Keratinocyte (primary cell): ENCODE results near the gene CUX1. TPM values are rescaled to one million over a fixed set of nuclear protein-coding genes. Genes with fewer than 3 reads are reported as not detected.

ENCODE experiments used
- DNase-seq: peaks from one replicate; pipeline ENCODE4 v3.0.0-alpha.2; 2011; ENCODE audit warnings: low read depth, missing footprints, low spot score
- FAIRE-seq: peaks from 2 replicates; lab custom pipeline; 2011; peaks lifted over from hg19 to GRCh38; lab: Jason Lieb, UNC
- H2AFZ ChIP-seq: 2 replicates; pipeline ENCODE4 v1.6.0; 2012; ENCODE audit warnings: low read length, control low read depth, inconsistent platforms; ENCODE audit not compliant: control insufficient read depth
- H3K27ac ChIP-seq: 2 replicates; pipeline ENCODE4 v1.5.1; 2011; ENCODE audit warnings: low read length; ENCODE audit not compliant: control insufficient read depth, insufficient read depth
- H3K27me3 ChIP-seq: 3 replicates; pipeline ENCODE4 v1.6.0; 2011; ENCODE audit warnings: low read length; ENCODE audit not compliant: control insufficient read depth, insufficient read depth; ENCODE audit errors: extremely low read depth
- H3K36me3 ChIP-seq, 2 experiments: 2 replicates in 1 of 2; 3 replicates in 1 of 2; pipeline ENCODE4 v1.5.1; 2011; ENCODE audit warnings: low read length in 2 of 2, mild to moderate bottlenecking in 1 of 2; ENCODE audit not compliant: control insufficient read depth in 2 of 2, insufficient read depth in 2 of 2; ENCODE audit errors: extremely low read depth in 1 of 2
- H3K4me1 ChIP-seq: 3 replicates; pipeline ENCODE4 v1.5.1; 2011; ENCODE audit warnings: low read length; ENCODE audit not compliant: control insufficient read depth, insufficient read depth; ENCODE audit errors: extremely low read depth
- H3K4me2 ChIP-seq: 3 replicates; pipeline ENCODE4 v1.6.0; 2011; ENCODE audit warnings: low read depth, low read length; ENCODE audit not compliant: control insufficient read depth, insufficient read depth; ENCODE audit errors: extremely low read depth
- H3K4me3 ChIP-seq, 3 experiments: fragments of 200-600 bp in 1 of 3; sonication (generic) in 1 of 3; 2 replicates in 2 of 3; 3 replicates in 1 of 3; pipeline ENCODE4 v1.5.1; 2011 to 2016; ENCODE audit warnings: low read length in 3 of 3, mild to moderate bottlenecking in 3 of 3, control low read depth in 2 of 3, inconsistent platforms in 1 of 3, low read depth in 1 of 3, mixed read lengths in 1 of 3, mixed run types in 1 of 3, moderate library complexity in 1 of 3; ENCODE audit not compliant: control insufficient read depth in 2 of 3, insufficient read depth in 2 of 3; ENCODE audit errors: extremely low read depth in 1 of 3
- H3K79me2 ChIP-seq: 2 replicates; pipeline ENCODE4 v1.6.0; 2012; ENCODE audit warnings: low read length; ENCODE audit not compliant: control insufficient read depth, insufficient read depth
- H3K9ac ChIP-seq: 3 replicates; pipeline ENCODE4 v1.6.0; 2011; ENCODE audit warnings: low read length; ENCODE audit not compliant: control insufficient read depth, insufficient read depth; ENCODE audit errors: extremely low read depth
- H3K9me1 ChIP-seq: 3 replicates; pipeline ENCODE4 v1.6.0; 2011; ENCODE audit warnings: low read length; ENCODE audit not compliant: control insufficient read depth, insufficient read depth; ENCODE audit errors: extremely low read depth
- H3K9me3 ChIP-seq: 2 replicates; pipeline ENCODE4 v1.5.1; 2012; ENCODE audit warnings: low read depth, low read length; ENCODE audit not compliant: control insufficient read depth
- H4K20me1 ChIP-seq: 3 replicates; pipeline ENCODE4 v1.6.0; 2011; ENCODE audit warnings: low read length; ENCODE audit not compliant: control insufficient read depth, insufficient read depth; ENCODE audit errors: extremely low read depth
- CTCF ChIP-seq, 3 experiments: IDR thresholded peaks in 1 of 3; conservative IDR thresholded peaks in 1 of 3; optimal IDR thresholded peaks in 1 of 3; 2 replicates in 2 of 3; 3 replicates in 1 of 3; pipeline versions ENCODE3 to v1.5.1; 2011; ENCODE audit warnings: low read length in 3 of 3, mild to moderate bottlenecking in 3 of 3, moderate library complexity in 2 of 3, control low read depth in 1 of 3, inconsistent platforms in 1 of 3; ENCODE audit not compliant: insufficient read depth in 2 of 3; ENCODE audit errors: extremely low read depth in 1 of 3
- EZH2 ChIP-seq: IDR thresholded peaks from one replicate; pipeline ENCODE4 v1.6.1; 2012; ENCODE audit warnings: inconsistent platforms, mild to moderate bottlenecking, low read length, moderate library complexity
- dilution Hi-C: fragments of 300-500 bp; cut with MboI; formaldehyde crosslinking; loops from one replicate; pipeline ENCODE4 v1.7.0; 2020; ENCODE audit warnings: low sequenced_read_pairs; ENCODE audit not compliant: extremely low pct_ligation_motif_present
- polyA plus RNA-seq, 5 experiments: library from polyadenylated mRNA; depleted of rRNA in 3 of 5; stranded (reverse) in 3 of 5; stranded (forward) in 1 of 5; unstranded in 1 of 5; fragments of >200 nt; gene quantifications; 1 replicate in 1 of 5; 2 replicates in 3 of 5; 3 replicates in 1 of 5; pipeline versions ENCODE4 v1.2.1 to v1.2.3, GENCODE V29; 2011 to 2012; ENCODE audit warnings: missing spikeins in 2 of 5, low read depth in 1 of 5, low replicate concordance in 1 of 5

Gene CUX1
- polyA plus RNA-seq, 1 donor (not counting 4 experiments of a cell fraction or from before 2014, with no cell fraction given), result 18.3 TPM

GRCh38 chr7:102305414-102306268, 488.2 kb downstream of the CUX1 start:
- no peaks in the 10 kb centered on the region for H3K79me2 ChIP-seq
- DNase-seq (no peak), FAIRE-seq (no peak)
- H3K36me3 ChIP-seq, result no peaks in the 10 kb centered on the region
- H3K4me2 ChIP-seq, result no peak overlapping the region
- dilution Hi-C loops, result no loop called here
- no peak overlapping the region for H3K27ac ChIP-seq
- H3K27me3 ChIP-seq, result peaks cover 3% of the 10 kb centered on the region
- TF ChIP-seq EZH2 (no peak), CTCF (optimal IDR thresholded peaks at IDR 0.05 in 1 of 3, IDR thresholded peaks at IDR 0.05 in 1 of 3, conservative IDR thresholded peaks at IDR 0.05 in 1 of 3; ENCODE audit: extremely low read depth in 1 of 3, insufficient read depth in 2 of 3, low read length in 3 of 3) (no peak)
- no peak overlapping the region for H3K4me3 ChIP-seq
- H2AFZ ChIP-seq, result no peak overlapping the region
- H4K20me1 ChIP-seq, result no peaks in the 10 kb centered on the region
- no peaks in the 10 kb centered on the region for H3K9me3 ChIP-seq
- H3K9me1 ChIP-seq, result no peaks in the 10 kb centered on the region
- H3K4me1 ChIP-seq, result no peaks in the 10 kb centered on the region
- H3K9ac ChIP-seq, result no peak overlapping the region

GRCh38 chr7:102306916-102307677, 489.7 kb downstream of the CUX1 start:
- Histone ChIP-seq H4K20me1 (no peaks in the 10 kb centered on the region), H3K27ac (no peak overlapping the region), H3K9me3 (no peaks in the 10 kb centered on the region), H2AFZ (no peak overlapping the region), H3K9ac (no peak overlapping the region), H3K9me1 (no peaks in the 10 kb centered on the region), H3K36me3 (no peaks in the 10 kb centered on the region), H3K4me1 (no peaks in the 10 kb centered on the region), H3K4me2 (no peak overlapping the region), H3K27me3 (no peaks in the 10 kb centered on the region), H3K4me3 (no peak overlapping the region), H3K79me2 (no peaks in the 10 kb centered on the region)
- no peak for DNase-seq
- dilution Hi-C loops, result no loop called here
- FAIRE-seq, result no peak
- no peak for TF ChIP-seq CTCF (optimal IDR thresholded peaks at IDR 0.05 in 1 of 3, IDR thresholded peaks at IDR 0.05 in 1 of 3, conservative IDR thresholded peaks at IDR 0.05 in 1 of 3; ENCODE audit: extremely low read depth in 1 of 3, insufficient read depth in 2 of 3, low read length in 3 of 3)
- TF ChIP-seq EZH2, result no peak
